Keratinocyte (primary cell): ENCODE results near the gene RAB3B. TPM values are rescaled to one million over a fixed set of nuclear protein-coding genes. Genes with fewer than 3 reads are reported as not detected.

Source experiments
- DNase-seq: peaks from one replicate; pipeline ENCODE4 v3.0.0-alpha.2; 2011; ENCODE audit warnings: low read depth, missing footprints, low spot score
- FAIRE-seq: peaks from 2 replicates; lab custom pipeline; 2011; peaks lifted over from hg19 to GRCh38; lab: Jason Lieb, UNC
- H2AFZ ChIP-seq: 2 replicates; pipeline ENCODE4 v1.6.0; 2012; ENCODE audit warnings: low read length, control low read depth, inconsistent platforms; ENCODE audit not compliant: control insufficient read depth
- H3K27ac ChIP-seq: 2 replicates; pipeline ENCODE4 v1.5.1; 2011; ENCODE audit warnings: low read length; ENCODE audit not compliant: control insufficient read depth, insufficient read depth
- H3K27me3 ChIP-seq: 3 replicates; pipeline ENCODE4 v1.6.0; 2011; ENCODE audit warnings: low read length; ENCODE audit not compliant: control insufficient read depth, insufficient read depth; ENCODE audit errors: extremely low read depth
- H3K36me3 ChIP-seq, 2 experiments: 2 replicates in 1 of 2; 3 replicates in 1 of 2; pipeline ENCODE4 v1.5.1; 2011; ENCODE audit warnings: low read length in 2 of 2, mild to moderate bottlenecking in 1 of 2; ENCODE audit not compliant: control insufficient read depth in 2 of 2, insufficient read depth in 2 of 2; ENCODE audit errors: extremely low read depth in 1 of 2
- H3K4me1 ChIP-seq: 3 replicates; pipeline ENCODE4 v1.5.1; 2011; ENCODE audit warnings: low read length; ENCODE audit not compliant: control insufficient read depth, insufficient read depth; ENCODE audit errors: extremely low read depth
- H3K4me2 ChIP-seq: 3 replicates; pipeline ENCODE4 v1.6.0; 2011; ENCODE audit warnings: low read depth, low read length; ENCODE audit not compliant: control insufficient read depth, insufficient read depth; ENCODE audit errors: extremely low read depth
- H3K4me3 ChIP-seq, 3 experiments: fragments of 200-600 bp in 1 of 3; sonication (generic) in 1 of 3; 2 replicates in 2 of 3; 3 replicates in 1 of 3; pipeline ENCODE4 v1.5.1; 2011 to 2016; ENCODE audit warnings: low read length in 3 of 3, mild to moderate bottlenecking in 3 of 3, control low read depth in 2 of 3, inconsistent platforms in 1 of 3, low read depth in 1 of 3, mixed read lengths in 1 of 3, mixed run types in 1 of 3, moderate library complexity in 1 of 3; ENCODE audit not compliant: control insufficient read depth in 2 of 3, insufficient read depth in 2 of 3; ENCODE audit errors: extremely low read depth in 1 of 3
- H3K79me2 ChIP-seq: 2 replicates; pipeline ENCODE4 v1.6.0; 2012; ENCODE audit warnings: low read length; ENCODE audit not compliant: control insufficient read depth, insufficient read depth
- H3K9ac ChIP-seq: 3 replicates; pipeline ENCODE4 v1.6.0; 2011; ENCODE audit warnings: low read length; ENCODE audit not compliant: control insufficient read depth, insufficient read depth; ENCODE audit errors: extremely low read depth
- H3K9me1 ChIP-seq: 3 replicates; pipeline ENCODE4 v1.6.0; 2011; ENCODE audit warnings: low read length; ENCODE audit not compliant: control insufficient read depth, insufficient read depth; ENCODE audit errors: extremely low read depth
- H3K9me3 ChIP-seq: 2 replicates; pipeline ENCODE4 v1.5.1; 2012; ENCODE audit warnings: low read depth, low read length; ENCODE audit not compliant: control insufficient read depth
- H4K20me1 ChIP-seq: 3 replicates; pipeline ENCODE4 v1.6.0; 2011; ENCODE audit warnings: low read length; ENCODE audit not compliant: control insufficient read depth, insufficient read depth; ENCODE audit errors: extremely low read depth
- CTCF ChIP-seq, 3 experiments: IDR thresholded peaks in 1 of 3; conservative IDR thresholded peaks in 1 of 3; optimal IDR thresholded peaks in 1 of 3; 2 replicates in 2 of 3; 3 replicates in 1 of 3; pipeline versions ENCODE3 to v1.5.1; 2011; ENCODE audit warnings: low read length in 3 of 3, mild to moderate bottlenecking in 3 of 3, moderate library complexity in 2 of 3, control low read depth in 1 of 3, inconsistent platforms in 1 of 3; ENCODE audit not compliant: insufficient read depth in 2 of 3; ENCODE audit errors: extremely low read depth in 1 of 3
- EZH2 ChIP-seq: IDR thresholded peaks from one replicate; pipeline ENCODE4 v1.6.1; 2012; ENCODE audit warnings: inconsistent platforms, mild to moderate bottlenecking, low read length, moderate library complexity
- dilution Hi-C: fragments of 300-500 bp; cut with MboI; formaldehyde crosslinking; loops from one replicate; pipeline ENCODE4 v1.7.0; 2020; ENCODE audit warnings: low sequenced_read_pairs; ENCODE audit not compliant: extremely low pct_ligation_motif_present
- polyA plus RNA-seq, 5 experiments: library from polyadenylated mRNA; depleted of rRNA in 3 of 5; stranded (reverse) in 3 of 5; stranded (forward) in 1 of 5; unstranded in 1 of 5; fragments of >200 nt; gene quantifications; 1 replicate in 1 of 5; 2 replicates in 3 of 5; 3 replicates in 1 of 5; pipeline versions ENCODE4 v1.2.1 to v1.2.3, GENCODE V29; 2011 to 2012; ENCODE audit warnings: missing spikeins in 2 of 5, low read depth in 1 of 5, low replicate concordance in 1 of 5

The RAB3B gene
- polyA plus RNA-seq, 1 donor (not counting 4 experiments of a cell fraction or from before 2014, with no cell fraction given), result 2.6 TPM

GRCh38 chr1:51956528-51957509 is 33.7 kb downstream of the RAB3B start:
- no peak overlapping the region for H3K4me3 ChIP-seq
- H3K36me3 ChIP-seq, result no peaks in the 10 kb centered on the region
- H3K9me1 ChIP-seq, result no peaks in the 10 kb centered on the region
- no peaks in the 10 kb centered on the region for H3K4me1 ChIP-seq
- no peaks in the 10 kb centered on the region for H4K20me1 ChIP-seq
- TF ChIP-seq CTCF (optimal IDR thresholded peaks at IDR 0.05 in 1 of 3, IDR thresholded peaks at IDR 0.05 in 1 of 3, conservative IDR thresholded peaks at IDR 0.05 in 1 of 3; ENCODE audit: extremely low read depth in 1 of 3, insufficient read depth in 2 of 3, low read length in 3 of 3) (no peak), EZH2 (no peak)
- no peak for FAIRE-seq
- H2AFZ ChIP-seq, result peak overlapping the region; percentile 15
- dilution Hi-C loops, result no loop called here
- no peak overlapping the region for H3K4me2 ChIP-seq
- H3K9me3 ChIP-seq, result no peaks in the 10 kb centered on the region
- H3K79me2 ChIP-seq, result no peaks in the 10 kb centered on the region
- H3K9ac ChIP-seq, result no peak overlapping the region
- no peak overlapping the region for H3K27ac ChIP-seq
- DNase-seq, result no peak
- no peaks in the 10 kb centered on the region for H3K27me3 ChIP-seq

- no peak overlapping the region for H3K27ac ChIP-seq
- H3K9me1 ChIP-seq, result no peaks in the 10 kb centered on the region
- TF ChIP-seq EZH2 (no peak), CTCF (optimal IDR thresholded peaks at IDR 0.05 in 1 of 3, IDR thresholded peaks at IDR 0.05 in 1 of 3, conservative IDR thresholded peaks at IDR 0.05 in 1 of 3; ENCODE audit: extremely low read depth in 1 of 3, insufficient read depth in 2 of 3, low read length in 3 of 3) (no peak)
- no peak overlapping the region for H3K9ac ChIP-seq
- H3K4me2 ChIP-seq, result no peak overlapping the region
- no peaks in the 10 kb centered on the region for H3K79me2 ChIP-seq
- FAIRE-seq (no peak), DNase-seq (no peak)
- H4K20me1 ChIP-seq, result no peaks in the 10 kb centered on the region
- no peaks in the 10 kb centered on the region for H3K4me1 ChIP-seq
- no peak overlapping the region for H3K4me3 ChIP-seq
- dilution Hi-C loops, result no loop called here
- H3K36me3 ChIP-seq, result no peaks in the 10 kb centered on the region
- H3K9me3 ChIP-seq, result no peaks in the 10 kb centered on the region
- H3K27me3 ChIP-seq, result no peaks in the 10 kb centered on the region
- peak overlapping the region; percentile 15 for H2AFZ ChIP-seq
Observed at GRCh38 chr1:51955797-51956527, 34.5 kb downstream of the RAB3B start.
